Hepatocyte (in vitro differentiated cells): Measurements from ENCODE around the gene PAWR. TPM values are rescaled to one million over a fixed set of nuclear protein-coding genes. Genes with fewer than 3 reads are reported as not detected.
A peak's percentile ranks its signal among the peaks of the same experiment; 100 is the strongest.

Experiments used
- DNase-seq: peaks from one replicate; pipeline ENCODE4 v3.0.0-alpha.2; 2016; ENCODE audit warnings: low spot score
- H2AFZ ChIP-seq: fragments of 200-600 bp; sonication (generic); 2 replicates; pipeline ENCODE4 v1.6.0; 2016; ENCODE audit warnings: antibody characterized with exemption, mild to moderate bottlenecking
- H3K27ac ChIP-seq: fragments of 200-600 bp; sonication (generic); 2 replicates; pipeline ENCODE4 v1.5.1; 2016; ENCODE audit warnings: mild to moderate bottlenecking
- H3K27me3 ChIP-seq: fragments of 200-600 bp; sonication (generic); 2 replicates; pipeline ENCODE4 v1.6.1; 2016
- H3K36me3 ChIP-seq: fragments of 200-600 bp; sonication (generic); replicated peaks from 2 replicates; pipeline ENCODE4 v1.5.1; 2016; ENCODE audit warnings: low read depth; ENCODE audit not compliant: insufficient read depth
- H3K4me1 ChIP-seq: fragments of 200-600 bp; sonication (generic); 2 replicates; pipeline ENCODE4 v1.5.1; 2016; ENCODE audit warnings: mild to moderate bottlenecking, moderate library complexity; ENCODE audit not compliant: insufficient read depth
- H3K4me2 ChIP-seq: fragments of 200-600 bp; sonication (generic); 2 replicates; pipeline ENCODE4 v1.6.0; 2016
- H3K4me3 ChIP-seq: fragments of 200-600 bp; sonication (generic); 2 replicates; pipeline ENCODE4 v1.5.1; 2016; ENCODE audit warnings: mild to moderate bottlenecking
- H3K79me2 ChIP-seq: fragments of 200-600 bp; sonication (generic); 2 replicates; pipeline ENCODE4 v1.6.0; 2017; ENCODE audit warnings: mild to moderate bottlenecking
- H3K9me2 ChIP-seq: fragments of 200-600 bp; sonication (generic); replicated peaks from 2 replicates; pipeline ENCODE4 v1.6.0; 2017; ENCODE audit warnings: mild to moderate bottlenecking; ENCODE audit not compliant: insufficient read depth
- H3K9me3 ChIP-seq: fragments of 200-600 bp; sonication (generic); 2 replicates; pipeline ENCODE4 v1.5.1; 2016; ENCODE audit warnings: low read depth, mild to moderate bottlenecking
- H4K20me1 ChIP-seq: fragments of 200-600 bp; sonication (generic); 2 replicates; pipeline ENCODE4 v1.6.0; 2016; ENCODE audit warnings: mild to moderate bottlenecking; ENCODE audit not compliant: insufficient read depth, poor library complexity, severe bottlenecking
- CTCF ChIP-seq: fragments of 200-600 bp; sonication (generic); IDR thresholded peaks from 2 replicates; pipeline ENCODE4 v1.5.1; 2016; ENCODE audit warnings: antibody characterized with exemption, mild to moderate bottlenecking; ENCODE audit not compliant: poor library complexity
- EZH2 ChIP-seq: fragments of 200-600 bp; sonication (generic); IDR thresholded peaks from 2 replicates; pipeline ENCODE4 v1.6.1; 2016; ENCODE audit warnings: antibody characterized with exemption, mild to moderate bottlenecking, borderline replicate concordance
- EZH2phosphoT487 ChIP-seq: fragments of 200-600 bp; sonication (generic); IDR thresholded peaks from one replicate; pipeline ENCODE4 v1.6.1; 2018; ENCODE audit warnings: antibody characterized with exemption, mild to moderate bottlenecking, low read depth, moderate library complexity; ENCODE audit not compliant: unreplicated experiment, severe bottlenecking
- WGBS: methylation state at CpG from one replicate; pipeline ENCODE4 v1.1.6; 2016; ENCODE audit warnings: low lambda C conversion rate; ENCODE audit errors: missing lambda C conversion rate; 5-methylcytosine and 5-hydroxymethylcytosine counted together
- polyA plus RNA-seq: library from polyadenylated mRNA; unstranded; fragments of >200 nt; fragmentation: Nextera tagmentation; extraction: Ambion mirVana; gene quantifications from 2 replicates; pipeline ENCODE4 v1.2.1, GENCODE V29; 2016
- total RNA-seq: library from RNA; depleted of rRNA; stranded (reverse); fragments of >200 nt; gene quantifications from 2 replicates; pipeline ENCODE4 v1.2.3, GENCODE V29; 2014

The PAWR gene
- total and polyA plus RNA-seq, 2 experiments from 2014 or later, result 40.5 to 54.9 TPM

GRCh38 chr12:79668113-79668512, 22.7 kb downstream of the PAWR start:
- no peak for TF ChIP-seq EZH2phosphoT487
- no peak for TF ChIP-seq CTCF
- no peak for TF ChIP-seq EZH2
- H3K79me2 ChIP-seq, result peaks cover 86% of the 10 kb centered on the region

GRCh38 chr12:79665212-79665887, 25.4 kb downstream of the PAWR start:
- no peaks in the 10 kb centered on the region for H3K9me2 ChIP-seq
- H3K27ac ChIP-seq, result no peak overlapping the region
- no peak overlapping the region for H3K4me3 ChIP-seq
- H3K36me3 ChIP-seq, result no peaks in the 10 kb centered on the region
- H4K20me1 ChIP-seq, result no peaks in the 10 kb centered on the region
- no peak overlapping the region for H2AFZ ChIP-seq
- peak overlapping the region; percentile 21 for H3K4me2 ChIP-seq
- no peak for TF ChIP-seq EZH2phosphoT487
- TF ChIP-seq CTCF, result no peak
- TF ChIP-seq EZH2, result no peak
- H3K27me3 ChIP-seq, result no peaks in the 10 kb centered on the region
- no peaks in the 10 kb centered on the region for H3K9me3 ChIP-seq
- H3K79me2 ChIP-seq, result peaks cover 82% of the 10 kb centered on the region
- DNase-seq, result no peak
- 53% methylated on average over 4 of the region's 4 CpGs for WGBS
- no peaks in the 10 kb centered on the region for H3K4me1 ChIP-seq

More at GRCh38 chr12:79668113-79668512, 22.7 kb downstream of the PAWR start:
- Histone ChIP-seq H3K4me3 (no peak overlapping the region), H3K9me3 (no peaks in the 10 kb centered on the region), H3K36me3 (no peaks in the 10 kb centered on the region), H2AFZ (no peak overlapping the region), H3K9me2 (no peaks in the 10 kb centered on the region), H3K27ac (no peak overlapping the region), H3K4me1 (no peaks in the 10 kb centered on the region), H3K27me3 (no peaks in the 10 kb centered on the region), H3K4me2 (no peak overlapping the region), H4K20me1 (no peaks in the 10 kb centered on the region)
- 85% methylated on average over 4 of the region's 4 CpGs for WGBS
- no peak for DNase-seq

- H3K36me3 ChIP-seq, result no peaks in the 10 kb centered on the region
- H3K27me3 ChIP-seq, result no peaks in the 10 kb centered on the region
- peaks cover 74% of the 10 kb centered on the region for H3K79me2 ChIP-seq
- H4K20me1 ChIP-seq, result no peaks in the 10 kb centered on the region
- TF ChIP-seq EZH2phosphoT487 (no peak), CTCF (no peak), EZH2 (no peak)
- H3K4me3 ChIP-seq, result no peak overlapping the region
- H3K9me2 ChIP-seq, result no peaks in the 10 kb centered on the region
- H3K4me2 ChIP-seq, result no peak overlapping the region
- WGBS, result 97% methylated on average over 4 of the region's 4 CpGs
- H2AFZ ChIP-seq, result no peak overlapping the region
- DNase-seq, result no peak
- no peaks in the 10 kb centered on the region for H3K4me1 ChIP-seq
- H3K9me3 ChIP-seq, result no peaks in the 10 kb centered on the region
- no peak overlapping the region for H3K27ac ChIP-seq
Measured at GRCh38 chr12:79664518-79664917, 26.2 kb downstream of the PAWR start.
